ENCODE data around the gene UMPS.
"Not testable (repeated sequence)": the region's sequence is repeated elsewhere in the genome, so short reads cannot be mapped to it uniquely, and the experiment has no call there.

The UMPS gene

DNA sequence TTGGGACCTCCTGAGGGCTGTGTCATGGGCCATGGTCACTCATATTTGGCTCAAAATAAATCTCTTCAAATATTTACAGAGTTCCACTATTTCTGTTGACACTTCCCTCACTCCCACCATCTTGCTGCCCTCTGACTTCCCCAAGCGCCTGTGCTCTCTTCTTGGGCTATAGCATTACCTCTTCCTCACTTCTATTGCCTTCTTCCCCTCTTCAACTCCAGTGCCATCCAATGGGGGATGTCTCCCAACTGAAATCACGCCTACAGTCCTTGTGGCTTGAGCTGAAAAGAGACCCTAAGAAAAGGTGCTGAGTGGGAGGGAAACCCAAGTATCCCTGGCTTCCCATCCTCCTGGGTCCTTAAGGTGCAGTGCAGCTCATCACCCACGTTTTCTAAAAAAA is 21.8 kb downstream of the UMPS start:
- Histone ChIP-seq H3K27ac (ENCODE audit: low read length) (no peak overlapping the region), H4K20me1 (ENCODE audit: insufficient read depth, low read length) (no peaks in the 10 kb centered on the region), H3F3A (ENCODE audit: insufficient read depth, low read length) (no peaks in the 10 kb centered on the region), H3K9me2 (replicated peaks; ENCODE audit: insufficient read depth, low read length) (no peaks in the 10 kb centered on the region), H3K4me3 (ENCODE audit: low read length) (no peak overlapping the region), H3K27me3 (replicated peaks; ENCODE audit: insufficient read depth, low read length) (no peaks in the 10 kb centered on the region), H3K9me3 (replicated peaks; ENCODE audit: insufficient read depth, low read length) (no peaks in the 10 kb centered on the region), H2AFZ (ENCODE audit: low read length) (no peak overlapping the region), H3K4me1 (ENCODE audit: low read length) (no peaks in the 10 kb centered on the region), H3K4me2 (ENCODE audit: low read depth, low read length) (no peak overlapping the region), H3K36me3 (replicated peaks; ENCODE audit: insufficient read depth, low read length) (no peaks in the 10 kb centered on the region; the same call in 1 of the 2 replicates), H3K79me2 (ENCODE audit: low read length) (no peaks in the 10 kb centered on the region), H3K9ac (ENCODE audit: low read length) (no peak overlapping the region)
- DNase-seq, result no peak
- TF ChIP-seq CTCF (IDR thresholded peaks at IDR 0.05; ENCODE audit: low read length) (no peak), EZH2phosphoT487 (IDR thresholded peaks at IDR 0.05; ENCODE audit: low read length) (no peak), EZH2 (optimal IDR thresholded peaks at IDR 0.05; ENCODE audit: low read depth, low read length) (no peak)

GRCh38 chr3:124757926-124758325 is 27.7 kb downstream of the UMPS start:
- H4K20me1 ChIP-seq (ENCODE audit: insufficient read depth, low read length); H3K9me2 ChIP-seq (replicated peaks; ENCODE audit: insufficient read depth, low read length); H3K4me2 ChIP-seq (ENCODE audit: low read depth, low read length); H3K27me3 ChIP-seq (replicated peaks; ENCODE audit: insufficient read depth, low read length); H3K27ac ChIP-seq (ENCODE audit: low read length); H3K9me3 ChIP-seq (replicated peaks; ENCODE audit: insufficient read depth, low read length); H3K9ac ChIP-seq (ENCODE audit: low read length); H3K79me2 ChIP-seq (ENCODE audit: low read length); H2AFZ ChIP-seq (ENCODE audit: low read length); H3K4me1 ChIP-seq (ENCODE audit: low read length); H3K36me3 ChIP-seq (replicated peaks; ENCODE audit: insufficient read depth, low read length); H3F3A ChIP-seq (ENCODE audit: insufficient read depth, low read length); H3K4me3 ChIP-seq (ENCODE audit: low read length); DNase-seq: not testable (repeated sequence)

GRCh38 chr3:124758851-124759635 is 28.8 kb downstream of the UMPS start:
- no peaks in the 10 kb centered on the region for H3K36me3 ChIP-seq (replicated peaks; ENCODE audit: insufficient read depth, low read length)
- TF ChIP-seq CTCF (IDR thresholded peaks at IDR 0.05; ENCODE audit: low read length) (no peak), EZH2phosphoT487 (IDR thresholded peaks at IDR 0.05; ENCODE audit: low read length) (no peak), EZH2 (optimal IDR thresholded peaks at IDR 0.05; ENCODE audit: low read depth, low read length) (no peak)

GRCh38 chr3:124759666-124760401 is 29.6 kb downstream of the UMPS start:
- no peak overlapping the region for H2AFZ ChIP-seq (ENCODE audit: low read length)
- no peak overlapping the region for H3K9ac ChIP-seq (ENCODE audit: low read length)
- H3K27me3 ChIP-seq (replicated peaks; ENCODE audit: insufficient read depth, low read length), result no peaks in the 10 kb centered on the region
- H3F3A ChIP-seq (ENCODE audit: insufficient read depth, low read length), result no peaks in the 10 kb centered on the region
- TF ChIP-seq CTCF (IDR thresholded peaks at IDR 0.05; ENCODE audit: low read length) (no peak), EZH2phosphoT487 (IDR thresholded peaks at IDR 0.05; ENCODE audit: low read length) (no peak), EZH2 (optimal IDR thresholded peaks at IDR 0.05; ENCODE audit: low read depth, low read length) (no peak)
- H3K36me3 ChIP-seq (replicated peaks; ENCODE audit: insufficient read depth, low read length), result no peaks in the 10 kb centered on the region
- H3K9me3 ChIP-seq (replicated peaks; ENCODE audit: insufficient read depth, low read length), result no peaks in the 10 kb centered on the region
- H3K9me2 ChIP-seq (replicated peaks; ENCODE audit: insufficient read depth, low read length), result no peaks in the 10 kb centered on the region
- H3K4me2 ChIP-seq (ENCODE audit: low read depth, low read length), result no peak overlapping the region
- no peaks in the 10 kb centered on the region for H3K4me1 ChIP-seq (ENCODE audit: low read length)
- no peaks in the 10 kb centered on the region for H4K20me1 ChIP-seq (ENCODE audit: insufficient read depth, low read length)
- no peaks in the 10 kb centered on the region for H3K79me2 ChIP-seq (ENCODE audit: low read length)
- no peak overlapping the region for H3K27ac ChIP-seq (ENCODE audit: low read length)
- no peak for DNase-seq
- no peak overlapping the region for H3K4me3 ChIP-seq (ENCODE audit: low read length)

More at GRCh38 chr3:124758851-124759635, 28.8 kb downstream of the UMPS start:
- Histone ChIP-seq H3F3A (ENCODE audit: insufficient read depth, low read length) (no peaks in the 10 kb centered on the region), H3K27me3 (replicated peaks; ENCODE audit: insufficient read depth, low read length) (no peaks in the 10 kb centered on the region), H3K4me1 (ENCODE audit: low read length) (no peaks in the 10 kb centered on the region), H3K4me3 (ENCODE audit: low read length) (no peak overlapping the region), H3K4me2 (ENCODE audit: low read depth, low read length) (no peak overlapping the region), H3K9me2 (replicated peaks; ENCODE audit: insufficient read depth, low read length) (no peaks in the 10 kb centered on the region), H3K79me2 (ENCODE audit: low read length) (no peaks in the 10 kb centered on the region), H3K9me3 (replicated peaks; ENCODE audit: insufficient read depth, low read length) (no peaks in the 10 kb centered on the region), H3K9ac (ENCODE audit: low read length) (no peak overlapping the region), H3K27ac (ENCODE audit: low read length) (no peak overlapping the region), H2AFZ (ENCODE audit: low read length) (no peak overlapping the region), H4K20me1 (ENCODE audit: insufficient read depth, low read length) (no peaks in the 10 kb centered on the region)
- DNase-seq, result no peak

Measured in MM.1S (cell line).